ENCODE data around the gene ANKRD49. TPM values are rescaled to one million over a fixed set of nuclear protein-coding genes. Genes with fewer than 3 reads are reported as not detected.
A peak's percentile ranks its signal among the peaks of the same experiment; 100 is the strongest.

The ANKRD49 gene
- total and polyA plus RNA-seq, 2 experiments from 2014 or later: 17.9 to 31.2 TPM

- Histone ChIP-seq H3K79me2 (peaks cover 33% of the 10 kb centered on the region), H3K36me3 (replicated peaks; ENCODE audit: insufficient read depth, low read depth) (no peaks in the 10 kb centered on the region), H3K4me1 (ENCODE audit: insufficient read depth) (peaks cover 8% of the 10 kb centered on the region), H3K9me2 (replicated peaks; ENCODE audit: insufficient read depth) (no peaks in the 10 kb centered on the region), H3K4me2 (peak overlapping the region; percentile 77), H2AFZ (peak overlapping the region; percentile 71), H3K4me3 (peak overlapping the region; percentile 60), H3K27ac (peak overlapping the region; percentile 73), H3K9me3 (ENCODE audit: low read depth) (no peaks in the 10 kb centered on the region), H4K20me1 (ENCODE audit: insufficient read depth, poor library complexity, severe bottlenecking) (no peaks in the 10 kb centered on the region), H3K27me3 (no peaks in the 10 kb centered on the region)
- TF ChIP-seq, protein P1, sequence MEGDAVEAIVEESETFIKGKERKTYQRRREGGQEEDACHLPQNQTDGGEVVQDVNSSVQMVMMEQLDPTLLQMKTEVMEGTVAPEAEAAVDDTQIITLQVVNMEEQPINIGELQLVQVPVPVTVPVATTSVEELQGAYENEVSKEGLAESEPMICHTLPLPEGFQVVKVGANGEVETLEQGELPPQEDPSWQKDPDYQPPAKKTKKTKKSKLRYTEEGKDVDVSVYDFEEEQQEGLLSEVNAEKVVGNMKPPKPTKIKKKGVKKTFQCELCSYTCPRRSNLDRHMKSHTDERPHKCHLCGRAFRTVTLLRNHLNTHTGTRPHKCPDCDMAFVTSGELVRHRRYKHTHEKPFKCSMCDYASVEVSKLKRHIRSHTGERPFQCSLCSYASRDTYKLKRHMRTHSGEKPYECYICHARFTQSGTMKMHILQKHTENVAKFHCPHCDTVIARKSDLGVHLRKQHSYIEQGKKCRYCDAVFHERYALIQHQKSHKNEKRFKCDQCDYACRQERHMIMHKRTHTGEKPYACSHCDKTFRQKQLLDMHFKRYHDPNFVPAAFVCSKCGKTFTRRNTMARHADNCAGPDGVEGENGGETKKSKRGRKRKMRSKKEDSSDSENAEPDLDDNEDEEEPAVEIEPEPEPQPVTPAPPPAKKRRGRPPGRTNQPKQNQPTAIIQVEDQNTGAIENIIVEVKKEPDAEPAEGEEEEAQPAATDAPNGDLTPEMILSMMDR (IDR thresholded peaks at IDR 0.05; ENCODE audit: poor library complexity): no peak
- TF ChIP-seq EZH2 (IDR thresholded peaks at IDR 0.05; ENCODE audit: borderline replicate concordance): no peak
- DNase-seq (ENCODE audit: low spot score): no peak
- 5% methylated on average over 19 of the region's 19 CpGs for WGBS (ENCODE audit: low lambda C conversion rate, missing lambda C conversion rate)
These were observed 419 bp downstream of the ANKRD49 start for GRCh38 chr11:94494126-94494680.

- H3K79me2 ChIP-seq: peaks cover 1% of the 10 kb centered on the region
- H3K36me3 ChIP-seq (replicated peaks; ENCODE audit: insufficient read depth, low read depth): no peaks in the 10 kb centered on the region
- no peaks in the 10 kb centered on the region for H4K20me1 ChIP-seq (ENCODE audit: insufficient read depth, poor library complexity, severe bottlenecking)
- DNase-seq (ENCODE audit: low spot score): no peak
- peaks cover under 1% of the 10 kb centered on the region for H3K4me1 ChIP-seq (ENCODE audit: insufficient read depth)
- no peak overlapping the region for H3K4me2 ChIP-seq
- TF ChIP-seq, protein P1 (IDR thresholded peaks at IDR 0.05; ENCODE audit: poor library complexity): no peak
- no peak for TF ChIP-seq EZH2phosphoT487 (IDR thresholded peaks at IDR 0.05; ENCODE audit: low read depth, severe bottlenecking, unreplicated experiment)
- no peak for TF ChIP-seq EZH2 (IDR thresholded peaks at IDR 0.05; ENCODE audit: borderline replicate concordance)
- no peaks in the 10 kb centered on the region for H3K9me2 ChIP-seq (replicated peaks; ENCODE audit: insufficient read depth)
- H3K9me3 ChIP-seq (ENCODE audit: low read depth): no peaks in the 10 kb centered on the region
- no peak overlapping the region for H3K4me3 ChIP-seq
- H2AFZ ChIP-seq: no peak overlapping the region
- no peaks in the 10 kb centered on the region for H3K27me3 ChIP-seq
- no peak overlapping the region for H3K27ac ChIP-seq
- WGBS (ENCODE audit: low lambda C conversion rate, missing lambda C conversion rate): 78% methylated on average over 2 of the region's 2 CpGs
These were observed 6.4 kb downstream of the ANKRD49 start for GRCh38 chr11:94500181-94500580.

DNA sequence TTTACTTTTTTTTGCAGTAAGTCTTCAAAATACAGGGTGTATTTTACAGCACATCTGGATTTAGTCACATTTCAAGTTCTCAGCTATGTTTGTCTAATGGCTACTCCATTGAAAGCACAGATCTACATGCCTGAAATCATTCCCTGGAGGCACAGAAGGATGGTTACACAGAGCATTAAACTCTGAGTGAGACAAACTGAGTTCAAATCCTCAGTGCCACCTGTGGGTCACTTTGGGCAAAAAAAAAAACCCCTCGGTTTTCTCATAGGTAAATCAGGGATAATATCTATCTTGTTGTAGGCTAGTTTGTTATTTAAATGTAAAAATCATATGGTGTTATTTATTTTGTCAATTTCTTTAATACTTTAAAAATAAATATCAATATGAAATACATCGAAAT is 7.7 kb downstream of the ANKRD49 start:
- Histone ChIP-seq H3K4me3 (no peak overlapping the region), H3K79me2 (no peaks in the 10 kb centered on the region), H3K4me1 (ENCODE audit: insufficient read depth) (no peaks in the 10 kb centered on the region), H3K27ac (no peak overlapping the region), H3K4me2 (no peak overlapping the region), H3K36me3 (replicated peaks; ENCODE audit: insufficient read depth, low read depth) (no peaks in the 10 kb centered on the region), H3K9me3 (ENCODE audit: low read depth) (no peaks in the 10 kb centered on the region), H4K20me1 (ENCODE audit: insufficient read depth, poor library complexity, severe bottlenecking) (no peaks in the 10 kb centered on the region), H3K9me2 (replicated peaks; ENCODE audit: insufficient read depth) (no peaks in the 10 kb centered on the region), H2AFZ (no peak overlapping the region), H3K27me3 (no peaks in the 10 kb centered on the region)
- TF ChIP-seq, protein P1 (IDR thresholded peaks at IDR 0.05; ENCODE audit: poor library complexity): no peak
- TF ChIP-seq EZH2phosphoT487 (IDR thresholded peaks at IDR 0.05; ENCODE audit: low read depth, severe bottlenecking, unreplicated experiment) (no peak), EZH2 (IDR thresholded peaks at IDR 0.05; ENCODE audit: borderline replicate concordance) (no peak)
- no peak for DNase-seq (ENCODE audit: low spot score)
- WGBS (ENCODE audit: low lambda C conversion rate, missing lambda C conversion rate): 74% methylated on average over 2 of the region's 2 CpGs
